Activated T-cell treated with anti-CD3 and anti-CD28 coated beads, Interleukin-2, amount 50 U/mL, for 24 hours (primary cell): ENCODE data around the gene OCA2.
"Not testable (repeated sequence)": the region's sequence is repeated elsewhere in the genome, so short reads cannot be mapped to it uniquely, and the experiment has no call there.

Source experiments
- DNase-seq: peaks from one replicate; pipeline ENCODE4 v3.0.0-alpha.2; 2020
- H3K27ac Mint-ChIP-seq: 2 replicates; pipeline ENCODE4 v1.8.0; 2020; ENCODE audit warnings: mild to moderate bottlenecking, mixed read lengths
- H3K27me3 Mint-ChIP-seq: 2 replicates; pipeline ENCODE4 v1.8.0; 2020; ENCODE audit warnings: mixed read lengths
- H3K36me3 Mint-ChIP-seq: 2 replicates; pipeline ENCODE4 v1.8.0; 2020; ENCODE audit warnings: low read depth, mixed read lengths
- H3K4me1 Mint-ChIP-seq: 2 replicates; pipeline ENCODE4 v1.8.0; 2020; ENCODE audit warnings: low read depth, mixed read lengths
- H3K4me3 Mint-ChIP-seq: 2 replicates; pipeline ENCODE4 v1.8.0; 2020; ENCODE audit warnings: mild to moderate bottlenecking, moderate library complexity, mixed read lengths
- H3K9me3 Mint-ChIP-seq: 2 replicates; pipeline ENCODE4 v1.8.0; 2020; ENCODE audit warnings: mixed read lengths

OCA2 gene

GRCh38 chr15:28098766-28099554, at the start of gene OCA2:
TSS of gene OCA2 (minus strand) at chr15:28099315. CDS start at chr15:28081874, 17,441 bp downstream.
- no peak within 1 kb of the TSS for H3K27ac Mint-ChIP-seq
- H3K9me3 Mint-ChIP-seq: no peaks in the 10 kb centered on the region
- peaks cover 83% of the 10 kb centered on the region for H3K27me3 Mint-ChIP-seq
- no peaks in the 10 kb centered on the region for H3K36me3 Mint-ChIP-seq
- peak; percentile 78 for DNase-seq
- peaks cover 30% of the 10 kb centered on the region for H3K4me1 Mint-ChIP-seq
- no peak within 1 kb of the TSS for H3K4me3 Mint-ChIP-seq

GRCh38 chr15:28147801-28148200, 48.7 kb upstream of the OCA2 start:
- no peaks in the 10 kb centered on the region for H3K27me3 Mint-ChIP-seq
- H3K4me1 Mint-ChIP-seq: no peaks in the 10 kb centered on the region
- no peak overlapping the region for H3K4me3 Mint-ChIP-seq
- peaks cover 84% of the 10 kb centered on the region for H3K36me3 Mint-ChIP-seq
- no peak for DNase-seq
- peaks cover 20% of the 10 kb centered on the region for H3K9me3 Mint-ChIP-seq
- H3K27ac Mint-ChIP-seq: no peak overlapping the region

GRCh38 chr15:28145419-28145818, 46.3 kb upstream of the OCA2 start:
- H3K27ac Mint-ChIP-seq, H3K27me3 Mint-ChIP-seq, H3K4me3 Mint-ChIP-seq, H3K4me1 Mint-ChIP-seq, DNase-seq: not testable (repeated sequence)
- Mint-ChIP-seq H3K9me3 (peaks cover 16% of the 10 kb centered on the region), H3K36me3 (peaks cover 79% of the 10 kb centered on the region)

DNA sequence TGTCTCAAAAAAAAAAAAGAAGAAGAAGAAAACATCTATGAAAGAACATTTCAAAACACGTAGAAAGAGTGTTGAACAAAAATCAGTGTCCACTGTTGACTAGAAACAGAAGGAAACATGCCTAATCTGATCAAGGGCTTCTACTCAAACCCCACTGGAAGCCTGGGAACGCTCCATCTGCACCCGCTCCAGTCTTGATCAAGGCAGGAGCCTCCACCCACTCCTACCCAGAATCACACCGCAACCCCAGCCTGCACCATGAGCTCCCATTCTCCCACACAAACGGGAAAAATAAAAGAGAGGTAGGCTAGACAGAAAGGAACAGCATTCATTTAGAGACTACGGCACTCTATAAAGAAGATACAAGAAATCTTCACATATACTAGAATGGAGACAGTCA, 40.9 kb upstream of the OCA2 start:
- Mint-ChIP-seq H3K9me3 (no peaks in the 10 kb centered on the region), H3K27me3 (no peaks in the 10 kb centered on the region), H3K4me3 (no peak overlapping the region), H3K27ac (no peak overlapping the region), H3K4me1 (peaks cover 28% of the 10 kb centered on the region), H3K36me3 (peaks cover 74% of the 10 kb centered on the region)
- DNase-seq: no peak

- not testable (repeated sequence) for DNase-seq, H3K9me3 Mint-ChIP-seq, H3K27me3 Mint-ChIP-seq, H3K4me3 Mint-ChIP-seq, H3K27ac Mint-ChIP-seq
- H3K4me1 Mint-ChIP-seq: peaks cover 33% of the 10 kb centered on the region
- peaks cover 73% of the 10 kb centered on the region for H3K36me3 Mint-ChIP-seq
Observed at GRCh38 chr15:28137408-28138039, 38.4 kb upstream of the OCA2 start.

- not testable (repeated sequence) for H3K4me3 Mint-ChIP-seq, H3K9me3 Mint-ChIP-seq, H3K27me3 Mint-ChIP-seq, DNase-seq
- H3K36me3 Mint-ChIP-seq: peaks cover 73% of the 10 kb centered on the region
- H3K27ac Mint-ChIP-seq: peak overlapping the region; percentile 29
- peaks cover 33% of the 10 kb centered on the region for H3K4me1 Mint-ChIP-seq
Observed at GRCh38 chr15:28136236-28136904, 37.3 kb upstream of the OCA2 start.

DNA sequence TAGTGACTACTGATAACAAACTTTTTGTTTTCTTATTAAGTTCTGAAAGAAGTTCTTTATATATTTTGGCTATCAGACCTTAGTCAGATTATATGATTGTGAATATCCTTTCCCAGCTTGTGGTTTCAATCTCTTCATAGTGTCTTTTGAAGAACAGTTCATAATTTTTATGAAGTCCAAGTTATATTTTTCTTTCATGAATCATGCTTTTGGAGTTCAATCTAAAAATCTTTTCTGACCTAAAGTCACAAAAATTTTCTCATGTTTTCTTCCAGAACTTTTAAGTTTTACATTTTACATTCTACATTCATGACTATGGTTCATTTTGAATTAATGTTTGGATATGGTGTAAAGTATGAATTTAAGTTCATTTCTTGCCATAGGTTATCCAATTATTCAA, 34.2 kb upstream of the OCA2 start:
- H3K4me3 Mint-ChIP-seq: no peak overlapping the region

GRCh38 chr15:28132524-28133275, 33.6 kb upstream of the OCA2 start:
- H3K4me1 Mint-ChIP-seq: peaks cover 29% of the 10 kb centered on the region
- DNase-seq: no peak
- no peaks in the 10 kb centered on the region for H3K9me3 Mint-ChIP-seq
- H3K27ac Mint-ChIP-seq: peak overlapping the region; percentile 1
- H3K36me3 Mint-ChIP-seq: peaks cover 82% of the 10 kb centered on the region
- no peaks in the 10 kb centered on the region for H3K27me3 Mint-ChIP-seq
- H3K4me3 Mint-ChIP-seq: no peak overlapping the region

More for the DNA sequence above, 34.2 kb upstream of the OCA2 start:
- H3K9me3 Mint-ChIP-seq: no peaks in the 10 kb centered on the region
- H3K27me3 Mint-ChIP-seq: no peaks in the 10 kb centered on the region
- peaks cover 33% of the 10 kb centered on the region for H3K4me1 Mint-ChIP-seq
- no peak for DNase-seq
- no peak overlapping the region for H3K27ac Mint-ChIP-seq
- peaks cover 78% of the 10 kb centered on the region for H3K36me3 Mint-ChIP-seq

DNA sequence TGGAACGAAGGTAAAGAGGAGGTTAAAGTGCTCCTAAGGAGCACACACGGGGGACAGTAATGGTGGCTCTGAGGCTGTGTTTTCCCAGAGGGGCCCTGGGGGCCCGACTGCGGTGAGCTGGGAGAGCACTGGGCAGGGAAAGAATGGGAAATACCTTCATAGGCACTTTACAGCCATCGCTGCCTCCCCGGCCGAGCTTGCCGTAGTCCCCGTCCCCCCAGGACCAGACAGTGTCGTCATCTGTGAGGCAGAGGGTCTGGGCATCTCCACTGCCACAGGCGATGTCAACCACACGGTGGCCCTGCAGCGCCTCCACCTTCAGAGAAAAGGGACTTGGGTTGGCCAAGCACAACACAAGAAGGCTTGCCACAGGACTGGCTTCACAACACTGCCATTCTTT, 32.8 kb upstream of the OCA2 start:
- DNase-seq: no peak
- Mint-ChIP-seq H3K27me3 (no peaks in the 10 kb centered on the region), H3K4me1 (peaks cover 22% of the 10 kb centered on the region), H3K27ac (no peak overlapping the region), H3K4me3 (no peak overlapping the region), H3K36me3 (peaks cover 83% of the 10 kb centered on the region), H3K9me3 (no peaks in the 10 kb centered on the region)

GRCh38 chr15:28131400-28131799, 32.3 kb upstream of the OCA2 start:
- peaks cover 16% of the 10 kb centered on the region for H3K4me1 Mint-ChIP-seq
- no peak overlapping the region for H3K4me3 Mint-ChIP-seq
- H3K9me3 Mint-ChIP-seq: no peaks in the 10 kb centered on the region
- no peak for DNase-seq
- no peak overlapping the region for H3K27ac Mint-ChIP-seq
- H3K36me3 Mint-ChIP-seq: peaks cover 79% of the 10 kb centered on the region
- H3K27me3 Mint-ChIP-seq: no peaks in the 10 kb centered on the region

GRCh38 chr15:28130651-28131050, 31.5 kb upstream of the OCA2 start:
- DNase-seq: no peak
- no peaks in the 10 kb centered on the region for H3K27me3 Mint-ChIP-seq
- H3K9me3 Mint-ChIP-seq: no peaks in the 10 kb centered on the region
- H3K4me3 Mint-ChIP-seq: no peak overlapping the region
- no peak overlapping the region for H3K27ac Mint-ChIP-seq
- peaks cover 10% of the 10 kb centered on the region for H3K4me1 Mint-ChIP-seq
- H3K36me3 Mint-ChIP-seq: peaks cover 79% of the 10 kb centered on the region

DNA sequence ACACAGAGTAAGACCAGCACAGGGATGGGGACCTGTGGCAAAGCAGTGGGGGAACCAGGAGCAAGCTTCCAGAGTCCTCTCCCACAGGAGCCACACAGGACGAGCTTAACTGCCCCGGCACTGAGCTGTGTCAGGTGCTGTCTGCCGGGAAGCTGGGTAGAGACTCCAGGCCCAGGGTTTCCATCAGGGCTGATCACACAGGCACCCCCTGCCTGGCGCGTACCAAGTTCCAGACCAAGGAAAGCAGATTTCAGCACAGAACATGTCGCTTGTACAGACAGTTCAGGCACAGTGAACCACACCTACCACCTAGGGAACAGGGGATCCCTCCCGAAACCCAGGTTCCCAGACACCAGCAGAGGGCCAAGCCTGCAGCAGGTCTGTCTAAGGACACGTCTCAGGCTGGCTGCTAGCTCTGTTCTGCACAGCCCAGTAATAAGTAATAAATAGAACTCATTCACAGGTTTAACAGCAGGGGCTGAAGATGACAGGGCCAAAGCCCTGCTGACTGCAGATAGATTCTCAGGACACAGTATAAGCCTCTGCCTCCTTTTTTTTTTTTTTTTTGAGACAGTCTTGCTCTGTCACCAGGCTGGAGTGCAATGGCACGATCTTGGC, 30.2 kb upstream of the OCA2 start:
- DNase-seq: no peak
- H3K27ac Mint-ChIP-seq: no peak overlapping the region
- H3K27me3 Mint-ChIP-seq: no peaks in the 10 kb centered on the region
- H3K4me1 Mint-ChIP-seq: peaks cover 3% of the 10 kb centered on the region
- H3K36me3 Mint-ChIP-seq: peaks cover 78% of the 10 kb centered on the region
- H3K4me3 Mint-ChIP-seq: no peak overlapping the region
- H3K9me3 Mint-ChIP-seq: no peaks in the 10 kb centered on the region

GRCh38 chr15:28128031-28128430, 28.9 kb upstream of the OCA2 start:
- Mint-ChIP-seq H3K4me3 (no peak overlapping the region), H3K9me3 (no peaks in the 10 kb centered on the region), H3K27ac (no peak overlapping the region), H3K4me1 (peaks cover 5% of the 10 kb centered on the region), H3K36me3 (peaks cover 79% of the 10 kb centered on the region), H3K27me3 (no peaks in the 10 kb centered on the region)
- DNase-seq: no peak

DNA sequence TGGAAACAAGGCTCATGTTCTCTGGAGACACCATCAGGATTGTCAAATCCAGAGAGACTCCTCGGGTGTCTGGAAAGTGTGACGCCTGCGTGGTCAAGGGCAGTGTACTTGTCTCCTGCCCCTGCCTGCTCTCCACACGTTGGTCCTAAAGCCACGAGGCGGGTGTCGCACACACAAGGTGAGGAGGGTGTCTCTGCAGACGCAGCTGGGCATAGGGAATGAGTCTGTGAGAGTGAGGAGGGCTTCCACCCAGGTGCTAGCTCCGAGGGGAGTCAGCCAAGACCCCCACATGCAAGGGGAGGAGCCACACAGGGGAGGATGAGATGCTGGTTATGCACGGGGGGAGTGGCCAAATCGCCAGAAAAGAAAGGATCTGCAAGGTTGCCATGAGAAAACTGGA, 27.9 kb upstream of the OCA2 start:
- H3K36me3 Mint-ChIP-seq: peaks cover 78% of the 10 kb centered on the region
- H3K27ac Mint-ChIP-seq: no peak overlapping the region
- H3K27me3 Mint-ChIP-seq: no peaks in the 10 kb centered on the region

More for the DNA sequence above, 27.9 kb upstream of the OCA2 start:
- peaks cover 2% of the 10 kb centered on the region for H3K4me1 Mint-ChIP-seq
- no peak overlapping the region for H3K4me3 Mint-ChIP-seq
- DNase-seq: no peak
- no peaks in the 10 kb centered on the region for H3K9me3 Mint-ChIP-seq
